ENCODE measurements around the gene CCL4L2. TPM values are rescaled to one million over a fixed set of nuclear protein-coding genes. Genes with fewer than 3 reads are reported as not detected.
A peak's percentile ranks its signal among the peaks of the same experiment; 100 is the strongest.
"Not testable (repeated sequence)": the region's sequence is repeated elsewhere in the genome, so short reads cannot be mapped to it uniquely, and the experiment has no call there.

The CCL4L2 gene
- total and polyA plus RNA-seq, 2 donors from 2014 or later: 1.6 to 3.4 TPM

GRCh38 chr17:36183001-36183971 lies 27.6 kb upstream of the CCL4L2 start:
- FAIRE-seq (no peak), DNase-seq (peak in 4 of 5 donors; percentile 56 to 91 (median 84))
- peaks cover 11% of the 10 kb centered on the region for H3K27me3 ChIP-seq (ENCODE audit: control insufficient read depth, insufficient read depth, low read length)
- peaks cover 0 to 4% (median 3%) of the 10 kb centered on the region in 3 donors for H3K4me1 ChIP-seq (ENCODE audit: control insufficient read depth in 2 of 3, insufficient read depth in 2 of 3, low read depth in 1 of 3, low read length in 3 of 3)
- no peak overlapping the region for H3K4me3 ChIP-seq (ENCODE audit: low read length in 3 of 3)
- H3K9ac ChIP-seq (ENCODE audit: low read length in 3 of 3): no peak overlapping the region
- intact Hi-C loops (cut with DNase I): no loop called here
- no peak for TF ChIP-seq CTCF (IDR thresholded peaks at IDR 0.05; ENCODE audit: borderline replicate concordance, extremely low read depth, insufficient read depth)
- H3K9me3 ChIP-seq (ENCODE audit: control insufficient read depth in 2 of 3, insufficient read depth in 1 of 3, low read length in 3 of 3): no peaks in the 10 kb centered on the region
- no peaks in the 10 kb centered on the region for H3K36me3 ChIP-seq (ENCODE audit: control insufficient read depth in 2 of 3, insufficient read depth in 3 of 3, low read length in 3 of 3)
- H3K27ac ChIP-seq (ENCODE audit: low read depth in 2 of 2, low read length in 2 of 2): no peak overlapping the region

GRCh38 chr17:36184023-36184765 lies 26.7 kb upstream of the CCL4L2 start:
- intact Hi-C loops (cut with DNase I): no loop called here
- no peak for TF ChIP-seq CTCF (IDR thresholded peaks at IDR 0.05; ENCODE audit: borderline replicate concordance, extremely low read depth, insufficient read depth)
- no peak overlapping the region for H3K9ac ChIP-seq (ENCODE audit: low read length in 3 of 3)
- H3K36me3 ChIP-seq (ENCODE audit: control insufficient read depth in 2 of 3, insufficient read depth in 3 of 3, low read length in 3 of 3): no peaks in the 10 kb centered on the region
- peaks cover 11% of the 10 kb centered on the region for H3K27me3 ChIP-seq (ENCODE audit: control insufficient read depth, insufficient read depth, low read length)
- H3K4me1 ChIP-seq (ENCODE audit: control insufficient read depth in 2 of 3, insufficient read depth in 2 of 3, low read depth in 1 of 3, low read length in 3 of 3): peaks cover 0 to 4% (median 3%) of the 10 kb centered on the region in 3 donors
- no peak overlapping the region for H3K27ac ChIP-seq (ENCODE audit: low read depth in 2 of 2, low read length in 2 of 2)
- FAIRE-seq (no peak), DNase-seq (no peak)
- no peak overlapping the region for H3K4me3 ChIP-seq (ENCODE audit: low read length in 3 of 3)
- no peaks in the 10 kb centered on the region for H3K9me3 ChIP-seq (ENCODE audit: control insufficient read depth in 2 of 3, insufficient read depth in 1 of 3, low read length in 3 of 3)

- Histone ChIP-seq H3K9ac (ENCODE audit: low read length in 3 of 3) (no peak overlapping the region), H3K27me3 (ENCODE audit: control insufficient read depth, insufficient read depth, low read length) (peaks cover 11% of the 10 kb centered on the region)
- intact Hi-C loops (cut with DNase I): no loop called here
Measured at GRCh38 chr17:36185416-36185815, 25.4 kb upstream of the CCL4L2 start.

GRCh38 chr17:36186810-36187763 lies 23.8 kb upstream of the CCL4L2 start:
- not testable (repeated sequence) for H3K27ac ChIP-seq (ENCODE audit: low read depth in 2 of 2, low read length in 2 of 2)

More at GRCh38 chr17:36185416-36185815, 25.4 kb upstream of the CCL4L2 start:
- no peak for FAIRE-seq
- no peak overlapping the region for H3K27ac ChIP-seq (ENCODE audit: low read depth in 2 of 2, low read length in 2 of 2)
- H3K4me1 ChIP-seq (ENCODE audit: control insufficient read depth in 2 of 3, insufficient read depth in 2 of 3, low read depth in 1 of 3, low read length in 3 of 3): peaks cover 0 to 4% (median 3%) of the 10 kb centered on the region in 3 donors
- no peak overlapping the region for H3K4me3 ChIP-seq (ENCODE audit: low read length in 3 of 3)
- no peak for DNase-seq
- no peaks in the 10 kb centered on the region for H3K36me3 ChIP-seq (ENCODE audit: control insufficient read depth in 2 of 3, insufficient read depth in 3 of 3, low read length in 3 of 3)
- TF ChIP-seq CTCF (IDR thresholded peaks at IDR 0.05; ENCODE audit: borderline replicate concordance, extremely low read depth, insufficient read depth): no peak
- no peaks in the 10 kb centered on the region for H3K9me3 ChIP-seq (ENCODE audit: control insufficient read depth in 2 of 3, insufficient read depth in 1 of 3, low read length in 3 of 3)

GRCh38 chr17:36187943-36188665 lies 22.8 kb upstream of the CCL4L2 start:
- H3K9ac ChIP-seq (ENCODE audit: low read length in 3 of 3); FAIRE-seq; H3K4me3 ChIP-seq (ENCODE audit: low read length in 3 of 3); intact Hi-C loops (cut with DNase I); DNase-seq; H3K27ac ChIP-seq (ENCODE audit: low read depth in 2 of 2, low read length in 2 of 2); H3K4me1 ChIP-seq (ENCODE audit: control insufficient read depth in 2 of 3, insufficient read depth in 2 of 3, low read depth in 1 of 3, low read length in 3 of 3); H3K36me3 ChIP-seq (ENCODE audit: control insufficient read depth in 2 of 3, insufficient read depth in 3 of 3, low read length in 3 of 3); H3K27me3 ChIP-seq (ENCODE audit: control insufficient read depth, insufficient read depth, low read length); H3K9me3 ChIP-seq (ENCODE audit: control insufficient read depth in 2 of 3, insufficient read depth in 1 of 3, low read length in 3 of 3): not testable (repeated sequence)

More at GRCh38 chr17:36186810-36187763, 23.8 kb upstream of the CCL4L2 start:
- H3K4me1 ChIP-seq (ENCODE audit: control insufficient read depth in 2 of 3, insufficient read depth in 2 of 3, low read depth in 1 of 3, low read length in 3 of 3); H3K36me3 ChIP-seq (ENCODE audit: control insufficient read depth in 2 of 3, insufficient read depth in 3 of 3, low read length in 3 of 3); H3K9ac ChIP-seq (ENCODE audit: low read length in 3 of 3); H3K9me3 ChIP-seq (ENCODE audit: control insufficient read depth in 2 of 3, insufficient read depth in 1 of 3, low read length in 3 of 3); FAIRE-seq; H3K4me3 ChIP-seq (ENCODE audit: low read length in 3 of 3); DNase-seq; H3K27me3 ChIP-seq (ENCODE audit: control insufficient read depth, insufficient read depth, low read length); intact Hi-C loops (cut with DNase I): not testable (repeated sequence)
